ENCODE data around the gene EMC8.

- TF ChIP-seq CTCF (conservative IDR thresholded peaks at IDR 0.05; ENCODE audit: low read depth in 2 of 2) (no peak), REST (IDR thresholded peaks at IDR 0.05; ENCODE audit: unreplicated experiment) (no peak), ZNF331 (CRISPR knock-in tag; IDR thresholded peaks at IDR 0.05; ENCODE audit: low read depth) (no peak), EZH2phosphoT487 (IDR thresholded peaks at IDR 0.05; ENCODE audit: unreplicated experiment) (no peak), STAT1 (IDR thresholded peaks at IDR 0.05; ENCODE audit: unreplicated experiment) (no peak), CREB1 (CRISPR knock-in tag; IDR thresholded peaks at IDR 0.05; ENCODE audit: low read depth) (no peak), EZH2 (IDR thresholded peaks at IDR 0.05; ENCODE audit: low read depth, unreplicated experiment) (no peak), ETS1 (IDR thresholded peaks at IDR 0.05) (no peak), NANOG (IDR thresholded peaks at IDR 0.05; ENCODE audit: borderline replicate concordance) (no peak), JUNB (IDR thresholded peaks at IDR 0.05; ENCODE audit: unreplicated experiment) (no peak), POLR2AphosphoS5 (IDR thresholded peaks at IDR 0.05; ENCODE audit: low read depth) (no peak)
Observed at GRCh38 chr16:85780281-85780680, 19.1 kb downstream of the EMC8 start.

Data from GM23338 (cell line).